ENCODE results near the gene TUG1. TPM values are rescaled to one million over a fixed set of nuclear protein-coding genes. Genes with fewer than 3 reads are reported as not detected.

TUG1 gene
- polyA plus RNA-seq, 1 of the 3 experiments (the other 2 are of a cell fraction), result 46.8 TPM

DNA sequence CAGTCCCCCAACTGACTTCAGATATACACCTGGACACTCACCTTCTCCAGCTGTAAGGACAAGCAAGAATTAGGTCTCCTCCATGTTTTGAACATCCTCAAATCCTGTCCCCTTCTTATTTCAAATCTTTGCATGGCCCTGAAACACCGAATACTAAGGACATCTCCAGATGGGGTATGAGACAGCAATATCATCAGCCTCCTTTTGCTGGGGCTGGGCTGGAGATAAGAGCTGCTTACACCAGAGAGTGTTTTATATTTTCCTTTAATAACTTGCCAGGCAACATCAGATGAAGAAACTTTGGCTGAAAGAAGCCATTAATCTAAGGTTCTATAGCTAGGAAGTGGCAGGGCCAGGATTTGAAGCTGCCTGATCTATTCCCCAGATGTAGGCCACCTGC is 21.6 kb downstream of the TUG1 start:
- Histone ChIP-seq H3K4me3 (ENCODE audit: low read depth in 2 of 2, low read length in 1 of 2) (no peak overlapping the region), H3F3A (replicated peaks; ENCODE audit: insufficient read depth) (no peaks in the 10 kb centered on the region), H4K20me1 (ENCODE audit: insufficient read depth) (no peaks in the 10 kb centered on the region), H3K9me3 (no peaks in the 10 kb centered on the region), H3K27ac (ENCODE audit: low read depth in 2 of 2, low read length in 1 of 2) (no peak overlapping the region), H3K27me3 (ENCODE audit: insufficient read depth) (no peaks in the 10 kb centered on the region), H3K9me2 (no peaks in the 10 kb centered on the region), H3K9ac (no peak overlapping the region), H3K4me1 (ENCODE audit: control insufficient read depth in 1 of 2, insufficient read depth in 2 of 2, low read depth in 1 of 2, low read length in 1 of 2) (no peaks in the 10 kb centered on the region), H3K4me2 (no peak overlapping the region), H3K36me3 (replicated peaks in 1 of 2; ENCODE audit: control insufficient read depth in 1 of 2, insufficient read depth in 2 of 2, low read length in 1 of 2) (no peaks in the 10 kb centered on the region), H2AFZ (ENCODE audit: low read depth) (no peak overlapping the region), H3K79me2 (ENCODE audit: insufficient read depth) (no peaks in the 10 kb centered on the region)
- DNase-seq, result no peak
- ChIA-PET POLR2A (no interaction called here), CTCF (no interaction called here)
- WGBS (ENCODE audit: low lambda C conversion rate), result 10% methylated on average over 1 of the region's 1 CpG
- TF ChIP-seq TCF12 (IDR thresholded peaks at IDR 0.05) (no peak), SMC3 (IDR thresholded peaks at IDR 0.05; ENCODE audit: low read depth, low read length) (no peak), POLR2AphosphoS5 (IDR thresholded peaks at IDR 0.05; ENCODE audit: low read depth, low read length) (no peak), GATA2 (CRISPR knock-in tag; IDR thresholded peaks at IDR 0.05) (no peak), FOXM1 (IDR thresholded peaks at IDR 0.05; ENCODE audit: low read depth) (no peak), NFIC (IDR thresholded peaks at IDR 0.05; ENCODE audit: borderline replicate concordance) (no peak), EZH2phosphoT487 (IDR thresholded peaks at IDR 0.05; ENCODE audit: borderline replicate concordance, low read depth) (no peak), RAD21 (IDR thresholded peaks at IDR 0.05; ENCODE audit: low read length) (no peak)
- TF ChIP-seq, protein P1, sequence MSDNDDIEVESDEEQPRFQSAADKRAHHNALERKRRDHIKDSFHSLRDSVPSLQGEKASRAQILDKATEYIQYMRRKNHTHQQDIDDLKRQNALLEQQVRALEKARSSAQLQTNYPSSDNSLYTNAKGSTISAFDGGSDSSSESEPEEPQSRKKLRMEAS (IDR thresholded peaks at IDR 0.05; ENCODE audit: low read depth), result no peak

- no peak overlapping the region for H3K9ac ChIP-seq
- no peak overlapping the region for H3K27ac ChIP-seq (ENCODE audit: low read depth in 2 of 2, low read length in 1 of 2)
- H3K27me3 ChIP-seq (ENCODE audit: insufficient read depth), result no peaks in the 10 kb centered on the region
- ChIA-PET POLR2A (no interaction called here), CTCF (interaction anchor here (0.8 kb wide), 1 partner anchor 8 kb away, joined by 3 read pairs; no protein-coding TSS in a partner anchor)
- TF ChIP-seq CHD2 (IDR thresholded peaks at IDR 0.05; ENCODE audit: low read length, partially characterized antibody) (no peak), TCF12 (IDR thresholded peaks at IDR 0.05) (no peak), SIN3A (IDR thresholded peaks at IDR 0.05; ENCODE audit: borderline replicate concordance, low read depth, low read length) (no peak), NRF1 (IDR thresholded peaks at IDR 0.05; ENCODE audit: low read depth, low read length) (no peak)
- TF ChIP-seq, protein P2, sequence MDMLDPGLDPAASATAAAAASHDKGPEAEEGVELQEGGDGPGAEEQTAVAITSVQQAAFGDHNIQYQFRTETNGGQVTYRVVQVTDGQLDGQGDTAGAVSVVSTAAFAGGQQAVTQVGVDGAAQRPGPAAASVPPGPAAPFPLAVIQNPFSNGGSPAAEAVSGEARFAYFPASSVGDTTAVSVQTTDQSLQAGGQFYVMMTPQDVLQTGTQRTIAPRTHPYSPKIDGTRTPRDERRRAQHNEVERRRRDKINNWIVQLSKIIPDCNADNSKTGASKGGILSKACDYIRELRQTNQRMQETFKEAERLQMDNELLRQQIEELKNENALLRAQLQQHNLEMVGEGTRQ (IDR thresholded peaks at IDR 0.05; ENCODE audit: borderline replicate concordance, low read depth, low read length), result no peak
- TF ChIP-seq, protein P3, sequence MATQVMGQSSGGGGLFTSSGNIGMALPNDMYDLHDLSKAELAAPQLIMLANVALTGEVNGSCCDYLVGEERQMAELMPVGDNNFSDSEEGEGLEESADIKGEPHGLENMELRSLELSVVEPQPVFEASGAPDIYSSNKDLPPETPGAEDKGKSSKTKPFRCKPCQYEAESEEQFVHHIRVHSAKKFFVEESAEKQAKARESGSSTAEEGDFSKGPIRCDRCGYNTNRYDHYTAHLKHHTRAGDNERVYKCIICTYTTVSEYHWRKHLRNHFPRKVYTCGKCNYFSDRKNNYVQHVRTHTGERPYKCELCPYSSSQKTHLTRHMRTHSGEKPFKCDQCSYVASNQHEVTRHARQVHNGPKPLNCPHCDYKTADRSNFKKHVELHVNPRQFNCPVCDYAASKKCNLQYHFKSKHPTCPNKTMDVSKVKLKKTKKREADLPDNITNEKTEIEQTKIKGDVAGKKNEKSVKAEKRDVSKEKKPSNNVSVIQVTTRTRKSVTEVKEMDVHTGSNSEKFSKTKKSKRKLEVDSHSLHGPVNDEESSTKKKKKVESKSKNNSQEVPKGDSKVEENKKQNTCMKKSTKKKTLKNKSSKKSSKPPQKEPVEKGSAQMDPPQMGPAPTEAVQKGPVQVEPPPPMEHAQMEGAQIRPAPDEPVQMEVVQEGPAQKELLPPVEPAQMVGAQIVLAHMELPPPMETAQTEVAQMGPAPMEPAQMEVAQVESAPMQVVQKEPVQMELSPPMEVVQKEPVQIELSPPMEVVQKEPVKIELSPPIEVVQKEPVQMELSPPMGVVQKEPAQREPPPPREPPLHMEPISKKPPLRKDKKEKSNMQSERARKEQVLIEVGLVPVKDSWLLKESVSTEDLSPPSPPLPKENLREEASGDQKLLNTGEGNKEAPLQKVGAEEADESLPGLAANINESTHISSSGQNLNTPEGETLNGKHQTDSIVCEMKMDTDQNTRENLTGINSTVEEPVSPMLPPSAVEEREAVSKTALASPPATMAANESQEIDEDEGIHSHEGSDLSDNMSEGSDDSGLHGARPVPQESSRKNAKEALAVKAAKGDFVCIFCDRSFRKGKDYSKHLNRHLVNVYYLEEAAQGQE (IDR thresholded peaks at IDR 0.05; ENCODE audit: low read depth, low read length), result no peak
- TF ChIP-seq, protein P1 (IDR thresholded peaks at IDR 0.05; ENCODE audit: low read depth), result no peak
- H4K20me1 ChIP-seq (ENCODE audit: insufficient read depth), result no peaks in the 10 kb centered on the region
- WGBS (ENCODE audit: low lambda C conversion rate), result 67% methylated on average over 2 of the region's 2 CpGs
- H3K4me1 ChIP-seq (ENCODE audit: control insufficient read depth in 1 of 2, insufficient read depth in 2 of 2, low read depth in 1 of 2, low read length in 1 of 2), result no peaks in the 10 kb centered on the region
- H3K9me2 ChIP-seq, result no peaks in the 10 kb centered on the region
- H3K4me2 ChIP-seq, result no peak overlapping the region
- no peaks in the 10 kb centered on the region for H3K79me2 ChIP-seq (ENCODE audit: insufficient read depth)
- DNase-seq, result no peak
- no peaks in the 10 kb centered on the region for H3K36me3 ChIP-seq (replicated peaks in 1 of 2; ENCODE audit: control insufficient read depth in 1 of 2, insufficient read depth in 2 of 2, low read length in 1 of 2)
- H2AFZ ChIP-seq (ENCODE audit: low read depth), result no peak overlapping the region
- H3F3A ChIP-seq (replicated peaks; ENCODE audit: insufficient read depth), result no peaks in the 10 kb centered on the region
- H3K4me3 ChIP-seq (ENCODE audit: low read depth in 2 of 2, low read length in 1 of 2), result no peak overlapping the region
- H3K9me3 ChIP-seq, result no peaks in the 10 kb centered on the region
These were observed 23.5 kb downstream of the TUG1 start for GRCh38 chr22:30992565-30992964.
